Right lobe of liver (tissue), 6 donors: ENCODE measurements around the gene CTDP1. TPM values are rescaled to one million over a fixed set of nuclear protein-coding genes. Genes with fewer than 3 reads are reported as not detected.
"Not testable (repeated sequence)": the region's sequence is repeated elsewhere in the genome, so short reads cannot be mapped to it uniquely, and the experiment has no call there.

Experiments used
- ATAC-seq, 4 donors: fragments of 200-7000 bp; cut with Tn5 transposase; one replicate each; pipeline ENCODE4 v1.9.1; 2020; ENCODE audit warnings: mild to moderate bottlenecking in 4 of 4, moderate library complexity in 4 of 4
- DNase-seq, 3 donors: peaks; one replicate each; pipeline ENCODE4 v3.0.0-alpha.2; 2020
- H3K27ac ChIP-seq, 3 donors: fragments of 200-600 bp; one replicate each; pipeline ENCODE4 v1.8.0; 2022
- H3K27me3 ChIP-seq, 2 donors: fragments of 200-600 bp; one replicate each; pipeline ENCODE4 v1.8.0; 2022
- H3K36me3 ChIP-seq, 4 donors: fragments of 200-600 bp; sonication (generic) in 1 of 4; one replicate each; pipeline versions ENCODE4 v1.5.1 to v1.8.0; 2017 to 2022; ENCODE audit warnings: control low read depth in 1 of 4
- H3K4me1 ChIP-seq, 4 donors: fragments of 200-600 bp; sonication (generic) in 1 of 4; one replicate each; pipeline versions ENCODE4 v1.5.1 to v1.8.0; 2017 to 2022; ENCODE audit warnings: control low read depth in 1 of 4
- H3K4me3 ChIP-seq, 3 donors: fragments of 200-600 bp; one replicate each; pipeline ENCODE4 v1.8.0; 2022
- H3K9me3 ChIP-seq, 4 donors: fragments of 200-600 bp; sonication (generic) in 1 of 4; one replicate each; pipeline versions ENCODE4 v1.5.1 to v1.8.0; 2017 to 2022; ENCODE audit warnings: control low read depth in 1 of 4
- POLR2A ChIP-seq: fragments of 450-650 bp; IDR thresholded peaks from one replicate; pipeline ENCODE4 v1.6.1; 2017; ENCODE audit warnings: antibody characterized with exemption, mild to moderate bottlenecking
- WGBS: methylation state at CpG from one replicate; pipeline ENCODE4 v1.1.6; 2018; ENCODE audit warnings: low coverage, low lambda C conversion rate; ENCODE audit not compliant: insufficient coverage; ENCODE audit errors: missing lambda C conversion rate; 5-methylcytosine and 5-hydroxymethylcytosine counted together
- intact Hi-C, 2 donors: fragments of 100-400 bp; cut with DNase I; formaldehyde crosslinking; loops; one replicate each; pipeline versions ENCODE4 v1.11.2 to v1.14.1; 2022
- total RNA-seq, 6 experiments: library from RNA; depleted of rRNA in 2 of 6; stranded (reverse); fragments of >200 nt in 2 of 6; fragmentation: NEBNext Ultra II Directional in 3 of 6; extraction: Animal tissue kit (Norgen Biotek cat#: 25700) in 3 of 6; gene quantifications; one replicate each; pipeline versions ENCODE4 v1.1.0 to v1.2.4, GENCODE V29; 2016 to 2023
- TF ChIP-seq, protein P1 (sequence below), 4 donors: fragments of 200-600 bp in 3 of 4; fragments of 450-650 bp in 1 of 4; IDR thresholded peaks; one replicate each; pipeline versions ENCODE4 v1.5.1 to v1.8.0; 2016 to 2022; ENCODE audit warnings: antibody characterized with exemption in 4 of 4, mild to moderate bottlenecking in 2 of 4
- donor health status: DM: no; HTN: yes; CAD: no.
- donor health status: DM: no; HTN: no; CAD: no.
- donor health status: DM: no; HTN: no; CAD: no.
- donor health status: DM: no; HTN: yes; CAD: no.
- donor health status: DM: no; HTN: yes; CAD: no.

CTDP1 gene
- total RNA-seq, 6 experiments from 2014 or later, result 7.5 to 10.4 (median 8.2) TPM

DNA sequence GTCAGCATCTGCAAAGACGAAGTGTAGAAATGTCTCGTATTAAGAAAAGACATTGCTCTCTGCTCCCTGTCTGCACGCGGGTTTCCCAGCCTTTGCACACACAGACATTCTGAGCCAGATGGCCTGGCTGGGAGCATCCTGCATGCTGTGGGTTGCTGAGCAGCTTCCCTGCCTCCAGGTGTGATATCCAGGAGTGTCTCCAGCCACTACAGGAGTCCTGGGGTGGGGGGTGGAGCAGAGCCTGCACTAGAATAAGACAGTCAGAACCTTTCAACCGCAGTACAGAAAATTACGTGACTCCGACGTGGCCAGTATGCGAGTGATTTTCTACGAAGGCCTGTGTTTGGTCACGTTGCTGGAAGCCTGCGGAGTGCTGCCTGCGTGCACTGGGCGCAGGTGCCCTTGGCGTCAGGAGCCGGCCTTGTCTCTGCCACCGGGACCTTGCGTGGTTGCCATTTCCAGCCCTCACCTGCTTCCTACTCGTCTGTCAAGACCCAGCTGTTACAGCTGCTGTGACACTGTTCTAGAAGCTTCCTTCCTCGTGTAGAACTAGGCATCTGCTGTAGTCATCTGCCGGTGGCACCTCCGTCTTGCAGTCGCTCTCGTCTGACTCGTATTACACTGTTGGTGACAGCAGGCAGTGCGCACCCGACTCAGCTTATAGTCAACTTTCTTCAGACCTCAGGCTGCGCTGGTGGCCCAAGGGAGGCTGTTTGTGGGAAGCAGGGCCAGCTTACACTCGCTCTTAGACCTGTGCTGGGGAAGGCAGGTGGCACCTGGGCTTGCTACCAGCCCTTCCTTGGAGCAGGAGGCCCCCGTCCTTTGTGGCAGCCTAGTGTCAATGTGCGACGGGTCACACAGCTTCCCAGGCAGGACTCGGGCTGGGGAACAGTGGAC lies 11.2 kb downstream of the CTDP1 start:
- intact Hi-C loops, result no loop called here
- H3K36me3 ChIP-seq, result peaks cover 0 to 5% (median under 1%) of the 10 kb centered on the region in 4 donors
- DNase-seq, result peak in 1 of 3 donors; percentile 18
- WGBS, result 90% methylated on average over 6 of the region's 33 CpGs
- TF ChIP-seq, protein P1, sequence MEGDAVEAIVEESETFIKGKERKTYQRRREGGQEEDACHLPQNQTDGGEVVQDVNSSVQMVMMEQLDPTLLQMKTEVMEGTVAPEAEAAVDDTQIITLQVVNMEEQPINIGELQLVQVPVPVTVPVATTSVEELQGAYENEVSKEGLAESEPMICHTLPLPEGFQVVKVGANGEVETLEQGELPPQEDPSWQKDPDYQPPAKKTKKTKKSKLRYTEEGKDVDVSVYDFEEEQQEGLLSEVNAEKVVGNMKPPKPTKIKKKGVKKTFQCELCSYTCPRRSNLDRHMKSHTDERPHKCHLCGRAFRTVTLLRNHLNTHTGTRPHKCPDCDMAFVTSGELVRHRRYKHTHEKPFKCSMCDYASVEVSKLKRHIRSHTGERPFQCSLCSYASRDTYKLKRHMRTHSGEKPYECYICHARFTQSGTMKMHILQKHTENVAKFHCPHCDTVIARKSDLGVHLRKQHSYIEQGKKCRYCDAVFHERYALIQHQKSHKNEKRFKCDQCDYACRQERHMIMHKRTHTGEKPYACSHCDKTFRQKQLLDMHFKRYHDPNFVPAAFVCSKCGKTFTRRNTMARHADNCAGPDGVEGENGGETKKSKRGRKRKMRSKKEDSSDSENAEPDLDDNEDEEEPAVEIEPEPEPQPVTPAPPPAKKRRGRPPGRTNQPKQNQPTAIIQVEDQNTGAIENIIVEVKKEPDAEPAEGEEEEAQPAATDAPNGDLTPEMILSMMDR (IDR thresholded peaks at IDR 0.05), result no peak
- TF ChIP-seq POLR2A, result no peak
- H3K4me1 ChIP-seq, result no peaks in the 10 kb centered on the region
- H3K4me3 ChIP-seq, result no peak overlapping the region
- H3K27me3 ChIP-seq, result no peaks in the 10 kb centered on the region
- no peak overlapping the region for H3K27ac ChIP-seq
- no peak for ATAC-seq
- H3K9me3 ChIP-seq, result no peaks in the 10 kb centered on the region

DNA sequence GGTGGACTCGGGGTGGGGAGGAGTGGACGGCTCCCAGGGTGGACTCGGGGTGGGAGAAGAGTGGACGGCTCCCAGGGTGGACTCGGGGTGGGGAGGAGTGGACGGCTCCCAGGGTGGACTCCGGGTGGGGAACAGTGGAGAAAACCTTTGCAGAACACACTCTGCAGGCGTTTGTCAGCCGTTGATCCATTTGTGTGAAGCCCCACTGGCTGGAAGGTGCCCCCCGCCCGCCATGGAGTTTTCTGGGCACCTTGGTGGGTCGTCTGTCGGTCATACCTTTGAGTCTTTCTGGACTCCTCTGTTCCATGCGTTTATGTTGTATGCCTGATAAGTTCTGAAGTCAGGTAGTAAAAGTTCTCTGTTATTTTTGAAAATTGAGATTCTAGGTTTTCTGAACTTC lies 12.5 kb downstream of the CTDP1 start:
- TF ChIP-seq, protein P1 (IDR thresholded peaks at IDR 0.05), result no peak
- TF ChIP-seq POLR2A, result no peak
- intact Hi-C loops, result no loop called here
- WGBS, result 94% methylated on average over 3 of the region's 14 CpGs
- Histone ChIP-seq H3K27me3 (no peaks in the 10 kb centered on the region), H3K9me3 (no peaks in the 10 kb centered on the region), H3K27ac (no peak overlapping the region), H3K4me1 (no peaks in the 10 kb centered on the region), H3K36me3 (peaks cover 0 to 9% (median 2%) of the 10 kb centered on the region in 4 donors), H3K4me3 (no peak overlapping the region)
- no peak for ATAC-seq
- peak in 1 of 3 donors; percentile 32 for DNase-seq

DNA sequence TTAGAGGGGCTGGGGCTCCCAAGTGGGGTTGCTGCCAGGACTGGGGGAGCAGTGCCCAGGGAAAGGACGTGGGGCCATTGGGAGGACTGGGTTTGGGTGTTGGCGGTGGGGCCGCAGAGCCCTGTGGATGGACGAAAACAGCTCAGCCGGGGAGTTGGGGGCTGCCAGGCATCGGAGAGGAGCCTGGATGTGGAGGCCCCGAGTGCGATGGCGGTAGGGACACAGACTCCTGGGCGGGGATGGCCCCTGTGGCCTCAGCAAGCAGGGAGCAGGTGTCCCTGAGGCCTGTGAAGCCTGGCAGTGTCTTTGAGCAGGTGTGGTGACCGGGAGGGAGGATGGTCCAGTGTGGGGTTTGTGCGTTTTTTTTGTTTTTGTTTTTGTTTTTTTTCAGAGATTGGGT lies 13.3 kb downstream of the CTDP1 start:
- no peaks in the 10 kb centered on the region for H3K27me3 ChIP-seq
- TF ChIP-seq, protein P1 (IDR thresholded peaks at IDR 0.05), result no peak
- TF ChIP-seq POLR2A, result no peak
- DNase-seq, result peak in 1 of 3 donors; percentile 39
- H3K36me3 ChIP-seq, result peaks cover 0 to 16% (median 3%) of the 10 kb centered on the region in 4 donors
- H3K27ac ChIP-seq, result no peak overlapping the region
- ATAC-seq, result peak in 2 of 4 donors; percentile 8 to 20
- H3K4me3 ChIP-seq, result no peak overlapping the region
- no peaks in the 10 kb centered on the region for H3K9me3 ChIP-seq
- no peaks in the 10 kb centered on the region for H3K4me1 ChIP-seq
- 90% methylated on average over 2 of the region's 12 CpGs for WGBS
- intact Hi-C loops, result no loop called here

DNA sequence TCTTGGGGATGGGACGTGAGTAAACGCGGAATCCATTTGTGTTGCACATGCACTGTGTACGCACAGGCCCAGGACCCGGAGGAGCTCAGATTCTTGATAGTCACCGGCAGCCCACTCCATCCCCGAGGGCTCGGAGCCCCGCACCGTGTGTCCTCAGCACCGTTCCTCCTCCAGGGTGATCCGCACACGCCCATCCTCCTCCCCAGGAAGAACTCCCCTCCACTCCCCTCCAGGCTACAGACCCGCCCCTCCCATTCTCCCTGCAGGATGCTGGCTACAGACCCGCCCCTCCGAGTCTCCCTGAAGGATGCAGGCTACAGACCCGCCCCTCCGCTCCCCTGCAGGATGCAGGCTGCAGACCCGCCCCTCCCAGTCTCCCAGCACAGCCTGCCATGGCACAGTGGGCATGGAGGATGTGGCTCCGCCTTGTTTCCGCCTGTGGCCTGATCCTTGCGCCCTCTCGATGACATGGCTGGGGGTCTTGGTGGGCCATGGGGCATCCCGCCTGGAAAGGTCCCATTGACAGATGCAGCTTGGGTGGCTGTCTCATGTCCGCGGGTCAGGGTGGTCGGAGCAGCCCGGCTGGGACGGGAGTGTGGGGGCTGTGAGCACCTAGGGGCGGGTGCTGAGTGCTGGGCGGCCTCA lies 14.1 kb downstream of the CTDP1 start:
- intact Hi-C loops, result no loop called here
- ATAC-seq, result peak in 1 of 4 donors; percentile 8

DNA sequence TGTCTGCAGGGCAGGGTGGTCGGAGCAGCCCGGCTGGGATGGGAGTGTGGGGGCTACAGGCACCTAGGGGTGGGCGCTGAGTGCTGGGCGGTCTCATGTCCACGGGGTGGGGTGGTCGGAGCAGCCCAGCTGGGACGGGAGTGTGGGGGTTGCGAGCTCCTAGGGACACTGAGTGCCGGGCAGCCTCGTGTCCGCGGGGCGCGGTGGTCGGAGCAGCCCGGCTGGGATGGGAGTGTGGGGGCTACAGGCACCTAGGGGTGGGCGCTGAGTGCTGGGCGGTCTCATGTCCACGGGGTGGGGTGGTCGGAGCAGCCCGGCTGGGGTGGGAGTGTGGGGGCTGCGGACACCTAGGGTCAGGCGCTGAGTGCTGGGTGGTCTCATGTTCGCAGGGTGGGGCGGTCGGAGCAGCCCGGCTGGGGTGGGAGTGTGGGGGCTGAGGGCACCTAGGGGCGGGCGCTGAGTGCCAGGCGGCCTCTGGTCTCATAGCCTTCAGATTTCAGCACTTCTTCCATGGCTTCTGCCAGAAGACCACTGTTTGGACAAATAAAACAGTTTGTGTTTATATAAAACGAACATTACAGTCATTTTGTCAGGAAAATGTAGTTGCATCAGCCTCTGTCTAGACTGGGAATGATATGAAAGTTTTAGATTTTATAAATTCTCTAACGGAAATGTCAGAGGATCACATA lies 14.7 kb downstream of the CTDP1 start:
- DNase-seq, result peak in 1 of 3 donors; percentile 15
- H3K9me3 ChIP-seq, H3K4me3 ChIP-seq, H3K27ac ChIP-seq, intact Hi-C loops, H3K4me1 ChIP-seq, H3K27me3 ChIP-seq, ATAC-seq: not testable (repeated sequence)
- H3K36me3 ChIP-seq, result peaks cover 0 to 27% (median 5%) of the 10 kb centered on the region in 4 donors
- 82% methylated on average over 5 of the region's 32 CpGs for WGBS

More for the DNA sequence above, 14.1 kb downstream of the CTDP1 start:
- no peaks in the 10 kb centered on the region for H3K27me3 ChIP-seq
- WGBS, result 87% methylated on average over 23 of the region's 31 CpGs
- no peak overlapping the region for H3K4me3 ChIP-seq
- DNase-seq, result peak in 2 of 3 donors; percentile 17 to 38
- no peaks in the 10 kb centered on the region for H3K4me1 ChIP-seq
- H3K27ac ChIP-seq, result no peak overlapping the region
- peaks cover 0 to 23% (median 5%) of the 10 kb centered on the region in 4 donors for H3K36me3 ChIP-seq
- TF ChIP-seq, protein P1 (IDR thresholded peaks at IDR 0.05), result no peak
- H3K9me3 ChIP-seq, result no peaks in the 10 kb centered on the region
